Measurements from ENCODE around the gene PRSS33. TPM values are rescaled to one million over a fixed set of nuclear protein-coding genes. Genes with fewer than 3 reads are reported as not detected.

The PRSS33 gene
- total RNA-seq, 1 experiment from 2014 or later = 0.07 TPM

Other genes starting within 250 kb of the PRSS33 start
- gene PDPK1, start 249.5 kb downstream of the PRSS33 start, total RNA-seq (2014; rRNA removed; shearing (Covaris generic)) = 8.4 and 14.7 TPM in 2 replicates
- gene KCTD5, start 105.0 kb downstream of the PRSS33 start, total RNA-seq (2014; rRNA removed; shearing (Covaris generic)) = 88.2 and 89.7 TPM in 2 replicates
- 1.2 and 1.4 TPM in 2 replicates for gene PRSS27, start 67.3 kb downstream of the PRSS33 start, total RNA-seq (2014; rRNA removed; shearing (Covaris generic))
- 23.0 and 44.7 TPM in 2 replicates for gene SRRM2, start 34.9 kb downstream of the PRSS33 start, total RNA-seq (2014; rRNA removed; shearing (Covaris generic))
- gene ELOB, start 10.3 kb downstream of the PRSS33 start, total RNA-seq (2014; rRNA removed; shearing (Covaris generic)) = 178 and 250 TPM in 2 replicates
- gene PRSS41, start 10.9 kb upstream of the PRSS33 start, total RNA-seq (2014; rRNA removed; shearing (Covaris generic)) = not detected in 2 replicates
- not detected in 2 replicates for gene PRSS21, start 29.7 kb upstream of the PRSS33 start, total RNA-seq (2014; rRNA removed; shearing (Covaris generic))
- not detected in 2 replicates for gene ZG16B, start 42.7 kb upstream of the PRSS33 start, total RNA-seq (2014; rRNA removed; shearing (Covaris generic))
- not detected in 2 replicates for gene PRSS22, start 70.6 kb upstream of the PRSS33 start, total RNA-seq (2014; rRNA removed; shearing (Covaris generic))
- 91.6 and 137 TPM in 2 replicates for gene FLYWCH2, start 95.7 kb upstream of the PRSS33 start, total RNA-seq (2014; rRNA removed; shearing (Covaris generic))
- 51.8 and 52.7 TPM in 2 replicates for gene FLYWCH1, start 124.4 kb upstream of the PRSS33 start, total RNA-seq (2014; rRNA removed; shearing (Covaris generic))
- 64.8 and 80.7 TPM in 2 replicates for gene KREMEN2, start 176.7 kb upstream of the PRSS33 start, total RNA-seq (2014; rRNA removed; shearing (Covaris generic))
- gene PAQR4, start 181.8 kb upstream of the PRSS33 start, total RNA-seq (2014; rRNA removed; shearing (Covaris generic)) = 29.0 and 43.4 TPM in 2 replicates
- gene PKMYT1, start 192.9 kb upstream of the PRSS33 start, total RNA-seq (2014; rRNA removed; shearing (Covaris generic)) = 9.3 and 19.0 TPM in 2 replicates
- gene CLDN9, start 225.4 kb upstream of the PRSS33 start, total RNA-seq (2014; rRNA removed; shearing (Covaris generic)) = not detected in 2 replicates
- 1.7 and 2.7 TPM in 2 replicates for gene CLDN6, start 230.6 kb upstream of the PRSS33 start, total RNA-seq (2014; rRNA removed; shearing (Covaris generic))
- 128 and 129 TPM in 2 replicates for gene TNFRSF12A, start 232.8 kb upstream of the PRSS33 start, total RNA-seq (2014; rRNA removed; shearing (Covaris generic))
- 55.9 and 59.3 TPM in 2 replicates for gene HCFC1R1, start 236.4 kb upstream of the PRSS33 start, total RNA-seq (2014; rRNA removed; shearing (Covaris generic))
- 106 and 120 TPM in 2 replicates for gene THOC6, start 236.5 kb upstream of the PRSS33 start, total RNA-seq (2014; rRNA removed; shearing (Covaris generic))
- gene BICDL2, start 249.4 kb upstream of the PRSS33 start, total RNA-seq (2014; rRNA removed; shearing (Covaris generic)) = 1.1 and 1.2 TPM in 2 replicates